ENCODE data around the gene SLC26A5. TPM values are rescaled to one million over a fixed set of nuclear protein-coding genes. Genes with fewer than 3 reads are reported as not detected.

The SLC26A5 gene
- total RNA-seq, 1 experiment from 2014 or later = not detected

DNA sequence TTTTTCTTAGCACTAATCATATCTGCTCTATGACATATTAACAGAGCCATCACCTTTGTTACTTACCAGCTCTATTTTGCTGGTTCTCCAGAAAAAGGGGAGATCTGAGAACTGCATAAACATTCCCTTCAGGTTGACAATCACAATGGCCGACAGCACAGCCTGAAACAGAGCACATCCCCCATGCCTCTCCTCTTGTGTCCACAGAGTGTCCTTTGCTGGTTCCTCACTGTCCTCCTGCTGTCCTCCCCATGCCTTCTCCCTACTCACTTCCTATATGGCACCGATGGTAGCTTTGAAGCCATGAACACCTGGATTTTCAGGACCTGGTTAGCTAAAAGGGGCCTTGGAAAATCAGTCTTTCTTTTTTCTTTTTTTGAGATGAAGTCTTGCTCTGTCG, 56.7 kb downstream of the SLC26A5 start:
- H3K27ac ChIP-seq (ENCODE audit: low read length) = no peak overlapping the region
- no peaks in the 10 kb centered on the region for H3K9me3 ChIP-seq (ENCODE audit: control insufficient read depth, insufficient read depth, low read depth, low read length)
- peaks cover 4% of the 10 kb centered on the region; the same call in 1 of the 2 replicates for H3K27me3 ChIP-seq (ENCODE audit: control insufficient read depth, insufficient read depth, low read length)
- no peak for ATAC-seq
- H3K4me3 ChIP-seq (ENCODE audit: low read depth in 2 of 2, low read length in 2 of 2) = no peak overlapping the region
- in situ Hi-C loops (cut with HindIII; ENCODE audit: low pct_unique_long_range_greater_than_20kb, low sequenced_read_pairs) = no loop called here
- TF ChIP-seq TCF7L2 (IDR thresholded peaks at IDR 0.05; ENCODE audit: low read depth, low read length) (no peak), SIN3A (IDR thresholded peaks at IDR 0.05; ENCODE audit: borderline replicate concordance, insufficient read depth, low read depth, low read length) (no peak), CTCF (IDR thresholded peaks at IDR 0.05) (no peak), POLR2AphosphoS5 (IDR thresholded peaks at IDR 0.05; ENCODE audit: low read depth, low read length) (no peak), REST (IDR thresholded peaks at IDR 0.05; ENCODE audit: insufficient read depth in 1 of 2, low read depth in 2 of 2, low read length in 1 of 2) (no peak)
- no TSS peak for BruUV-seq (replicated peaks)
- intact Hi-C loops (cut with micrococcal nuclease; ENCODE audit: unreplicated experiment) = no loop called here
- no peak for DNase-seq (ENCODE audit: low read depth, low spot score)
- POLR2A ChIA-PET = no interaction called here
- CTCF ChIA-PET = no interaction called here
- H3K36me3 ChIP-seq (ENCODE audit: control insufficient read depth, insufficient read depth, low read length) = no peaks in the 10 kb centered on the region
- no peaks in the 10 kb centered on the region for H3K4me1 ChIP-seq (ENCODE audit: control insufficient read depth, insufficient read depth, low read length)

DNA sequence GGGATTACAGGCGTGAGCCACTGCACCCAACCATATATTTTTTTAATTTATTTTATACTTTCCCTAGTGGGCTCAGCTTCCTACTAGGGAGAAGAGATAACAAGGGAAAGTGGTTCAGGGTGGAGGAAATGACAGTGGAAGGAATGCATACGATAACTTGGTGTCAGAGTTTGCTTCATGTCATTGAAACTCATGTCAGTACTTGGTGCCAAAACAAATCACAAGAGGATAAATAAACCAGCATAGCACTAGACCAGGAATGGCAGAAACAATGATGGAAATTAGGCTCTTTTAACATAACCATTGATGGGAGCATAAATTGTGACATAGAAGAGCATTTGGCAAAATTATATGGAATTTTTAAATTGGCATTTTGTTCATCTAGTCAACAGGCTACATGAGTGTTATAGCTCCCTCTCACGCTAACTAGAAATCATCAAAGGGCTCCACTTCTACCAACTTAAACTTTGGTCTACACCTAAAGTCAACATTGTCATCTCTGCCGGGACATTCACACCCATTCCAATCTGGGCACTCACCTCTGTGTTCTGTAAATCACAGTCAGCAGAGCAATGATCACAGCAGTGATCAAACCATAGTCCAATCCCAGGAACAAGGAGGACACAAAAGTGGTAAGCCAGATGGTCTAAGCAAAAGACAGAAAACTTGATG, 57.4 kb downstream of the SLC26A5 start:
- POLR2A ChIA-PET = no interaction called here
- ATAC-seq = no peak

More for the DNA sequence above, 57.4 kb downstream of the SLC26A5 start:
- BruUV-seq (replicated peaks) = no TSS peak
- no peaks in the 10 kb centered on the region for H3K9me3 ChIP-seq (ENCODE audit: control insufficient read depth, insufficient read depth, low read depth, low read length)
- no peak for DNase-seq (ENCODE audit: low read depth, low spot score)
- TF ChIP-seq REST (IDR thresholded peaks at IDR 0.05; ENCODE audit: insufficient read depth in 1 of 2, low read depth in 2 of 2, low read length in 1 of 2) (no peak), CTCF (IDR thresholded peaks at IDR 0.05) (no peak), SIN3A (IDR thresholded peaks at IDR 0.05; ENCODE audit: borderline replicate concordance, insufficient read depth, low read depth, low read length) (no peak), POLR2AphosphoS5 (IDR thresholded peaks at IDR 0.05; ENCODE audit: low read depth, low read length) (no peak), TCF7L2 (IDR thresholded peaks at IDR 0.05; ENCODE audit: low read depth, low read length) (no peak)
- H3K27me3 ChIP-seq (ENCODE audit: control insufficient read depth, insufficient read depth, low read length) = peaks cover 4% of the 10 kb centered on the region; the same call in 1 of the 2 replicates
- no peak overlapping the region for H3K4me3 ChIP-seq (ENCODE audit: low read depth in 2 of 2, low read length in 2 of 2)
- H3K36me3 ChIP-seq (ENCODE audit: control insufficient read depth, insufficient read depth, low read length) = no peaks in the 10 kb centered on the region
- intact Hi-C loops (cut with micrococcal nuclease; ENCODE audit: unreplicated experiment) = no loop called here
- in situ Hi-C loops (cut with HindIII; ENCODE audit: low pct_unique_long_range_greater_than_20kb, low sequenced_read_pairs) = no loop called here
- no peaks in the 10 kb centered on the region for H3K4me1 ChIP-seq (ENCODE audit: control insufficient read depth, insufficient read depth, low read length)
- no peak overlapping the region for H3K27ac ChIP-seq (ENCODE audit: low read length)
- CTCF ChIA-PET = no interaction called here
